ENCODE results near the gene GJC2. TPM values are rescaled to one million over a fixed set of nuclear protein-coding genes. Genes with fewer than 3 reads are reported as not detected.
"Not testable (repeated sequence)": the region's sequence is repeated elsewhere in the genome, so short reads cannot be mapped to it uniquely, and the experiment has no call there.

Gene GJC2
- total RNA-seq, 1 donor: 1.4 TPM

- no peak overlapping the region for H3K4me2 ChIP-seq (ENCODE audit: insufficient read depth, low read length)
Observed at GRCh38 chr1:228185641-228185965, 35.9 kb downstream of the GJC2 start.

GRCh38 chr1:228188249-228188648 is 38.5 kb downstream of the GJC2 start:
- H3K27ac ChIP-seq (ENCODE audit: low read depth, low read length); H4K20me1 ChIP-seq (ENCODE audit: insufficient read depth, low read length); H3K4me3 ChIP-seq (ENCODE audit: insufficient read depth, low read length); H3K4me2 ChIP-seq (ENCODE audit: insufficient read depth, low read length); H3K27me3 ChIP-seq (ENCODE audit: insufficient read depth, low read length); H3K4me1 ChIP-seq (ENCODE audit: insufficient read depth, low read length); H3K36me3 ChIP-seq (ENCODE audit: insufficient read depth, low read length); H3K9me3 ChIP-seq (ENCODE audit: low read depth, low read length); H3K79me2 ChIP-seq (ENCODE audit: insufficient read depth, low read length); H2AFZ ChIP-seq (ENCODE audit: low read length); DNase-seq (ENCODE audit: insufficient read length, low spot score, missing footprints): not testable (repeated sequence)

More at GRCh38 chr1:228185641-228185965, 35.9 kb downstream of the GJC2 start:
- H3K36me3 ChIP-seq (ENCODE audit: insufficient read depth, low read length): no peaks in the 10 kb centered on the region
- H3K9me3 ChIP-seq (ENCODE audit: low read depth, low read length): no peaks in the 10 kb centered on the region
- H3K79me2 ChIP-seq (ENCODE audit: insufficient read depth, low read length): no peaks in the 10 kb centered on the region
- H3K27ac ChIP-seq (ENCODE audit: low read depth, low read length): no peak overlapping the region
- H3K27me3 ChIP-seq (ENCODE audit: insufficient read depth, low read length): no peaks in the 10 kb centered on the region
- no peaks in the 10 kb centered on the region for H4K20me1 ChIP-seq (ENCODE audit: insufficient read depth, low read length)
- no peak for DNase-seq (ENCODE audit: insufficient read length, low spot score, missing footprints)
- H3K4me1 ChIP-seq (ENCODE audit: insufficient read depth, low read length): no peaks in the 10 kb centered on the region
- H3K4me3 ChIP-seq (ENCODE audit: insufficient read depth, low read length): no peak overlapping the region
- TF ChIP-seq CTCF (IDR thresholded peaks at IDR 0.05; ENCODE audit: extremely low read depth, low read depth, low read length): no peak
- H2AFZ ChIP-seq (ENCODE audit: low read length): no peak overlapping the region

- Histone ChIP-seq H3K9me3 (ENCODE audit: low read depth, low read length) (no peaks in the 10 kb centered on the region), H3K27me3 (ENCODE audit: insufficient read depth, low read length) (no peaks in the 10 kb centered on the region), H4K20me1 (ENCODE audit: insufficient read depth, low read length) (no peaks in the 10 kb centered on the region), H3K4me1 (ENCODE audit: insufficient read depth, low read length) (no peaks in the 10 kb centered on the region), H3K36me3 (ENCODE audit: insufficient read depth, low read length) (no peaks in the 10 kb centered on the region), H3K4me3 (ENCODE audit: insufficient read depth, low read length) (no peak overlapping the region), H3K4me2 (ENCODE audit: insufficient read depth, low read length) (no peak overlapping the region), H3K27ac (ENCODE audit: low read depth, low read length) (no peak overlapping the region), H3K79me2 (ENCODE audit: insufficient read depth, low read length) (no peaks in the 10 kb centered on the region), H2AFZ (ENCODE audit: low read length) (peak overlapping the region; percentile 9)
- no peak for DNase-seq (ENCODE audit: insufficient read length, low spot score, missing footprints)
- no peak for TF ChIP-seq CTCF (IDR thresholded peaks at IDR 0.05; ENCODE audit: extremely low read depth, low read depth, low read length)
Observed at GRCh38 chr1:228190182-228190581, 40.5 kb downstream of the GJC2 start.

- no peak for DNase-seq (ENCODE audit: insufficient read length, low spot score, missing footprints)
- no peak for TF ChIP-seq CTCF (IDR thresholded peaks at IDR 0.05; ENCODE audit: extremely low read depth, low read depth, low read length)
- Histone ChIP-seq H3K4me2 (ENCODE audit: insufficient read depth, low read length) (no peak overlapping the region), H3K4me1 (ENCODE audit: insufficient read depth, low read length) (no peaks in the 10 kb centered on the region), H3K27me3 (ENCODE audit: insufficient read depth, low read length) (no peaks in the 10 kb centered on the region), H3K79me2 (ENCODE audit: insufficient read depth, low read length) (no peaks in the 10 kb centered on the region), H3K27ac (ENCODE audit: low read depth, low read length) (no peak overlapping the region), H2AFZ (ENCODE audit: low read length) (no peak overlapping the region), H3K9me3 (ENCODE audit: low read depth, low read length) (no peaks in the 10 kb centered on the region), H3K36me3 (ENCODE audit: insufficient read depth, low read length) (no peaks in the 10 kb centered on the region), H4K20me1 (ENCODE audit: insufficient read depth, low read length) (no peaks in the 10 kb centered on the region), H3K4me3 (ENCODE audit: insufficient read depth, low read length) (no peak overlapping the region)
Observed at GRCh38 chr1:228190778-228191177, 41.0 kb downstream of the GJC2 start.

GRCh38 chr1:228194436-228194835 is 44.7 kb downstream of the GJC2 start:
- Histone ChIP-seq H3K4me1 (ENCODE audit: insufficient read depth, low read length) (no peaks in the 10 kb centered on the region), H3K36me3 (ENCODE audit: insufficient read depth, low read length) (no peaks in the 10 kb centered on the region), H3K4me2 (ENCODE audit: insufficient read depth, low read length) (no peak overlapping the region), H3K79me2 (ENCODE audit: insufficient read depth, low read length) (no peaks in the 10 kb centered on the region), H2AFZ (ENCODE audit: low read length) (no peak overlapping the region), H3K27me3 (ENCODE audit: insufficient read depth, low read length) (no peaks in the 10 kb centered on the region), H3K4me3 (ENCODE audit: insufficient read depth, low read length) (no peak overlapping the region), H3K9me3 (ENCODE audit: low read depth, low read length) (no peaks in the 10 kb centered on the region), H3K27ac (ENCODE audit: low read depth, low read length) (no peak overlapping the region), H4K20me1 (ENCODE audit: insufficient read depth, low read length) (no peaks in the 10 kb centered on the region)
- DNase-seq (ENCODE audit: insufficient read length, low spot score, missing footprints): no peak
- TF ChIP-seq CTCF (IDR thresholded peaks at IDR 0.05; ENCODE audit: extremely low read depth, low read depth, low read length): no peak

Measured in osteoblast (primary cell).